ENCODE results near the gene ECD. TPM values are rescaled to one million over a fixed set of nuclear protein-coding genes. Genes with fewer than 3 reads are reported as not detected.
A peak's percentile ranks its signal among the peaks of the same experiment; 100 is the strongest.

Gene ECD
- total RNA-seq, result 39.1 TPM

- peak; percentile 95 for DNase-seq (ENCODE audit: low spot score)
These were observed at the start of gene ECD, which contains the start of gene FAM149B1 for GRCh38 chr10:73167783-73168464. ECD (minus strand) TSS chr10:73168008; CDS start chr10:73163937, 4,071 bp downstream. FAM149B1 (plus strand) TSS chr10:73168119; CDS start chr10:73168340, 221 bp downstream.

DNA sequence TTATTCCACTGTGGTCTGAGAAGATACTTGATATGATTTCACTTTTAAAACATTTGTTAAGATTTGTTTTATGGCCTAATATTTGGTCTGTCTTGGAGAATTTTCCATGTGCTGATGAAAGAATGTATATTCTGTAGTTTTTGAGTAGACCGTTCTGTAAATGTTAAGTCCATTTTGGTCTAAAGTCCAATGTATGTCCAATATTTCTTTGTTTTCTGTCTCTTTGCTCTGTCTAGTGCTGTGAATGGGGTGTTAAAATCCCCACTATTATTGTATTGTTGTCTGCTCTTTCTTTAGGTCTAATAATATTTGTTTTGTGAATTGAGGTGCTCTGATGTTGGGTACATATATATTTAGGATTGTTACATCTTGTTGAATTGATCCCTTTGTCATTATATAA lies 47.9 kb upstream of the ECD start:
- DNase-seq (ENCODE audit: low spot score), result no peak

DNA sequence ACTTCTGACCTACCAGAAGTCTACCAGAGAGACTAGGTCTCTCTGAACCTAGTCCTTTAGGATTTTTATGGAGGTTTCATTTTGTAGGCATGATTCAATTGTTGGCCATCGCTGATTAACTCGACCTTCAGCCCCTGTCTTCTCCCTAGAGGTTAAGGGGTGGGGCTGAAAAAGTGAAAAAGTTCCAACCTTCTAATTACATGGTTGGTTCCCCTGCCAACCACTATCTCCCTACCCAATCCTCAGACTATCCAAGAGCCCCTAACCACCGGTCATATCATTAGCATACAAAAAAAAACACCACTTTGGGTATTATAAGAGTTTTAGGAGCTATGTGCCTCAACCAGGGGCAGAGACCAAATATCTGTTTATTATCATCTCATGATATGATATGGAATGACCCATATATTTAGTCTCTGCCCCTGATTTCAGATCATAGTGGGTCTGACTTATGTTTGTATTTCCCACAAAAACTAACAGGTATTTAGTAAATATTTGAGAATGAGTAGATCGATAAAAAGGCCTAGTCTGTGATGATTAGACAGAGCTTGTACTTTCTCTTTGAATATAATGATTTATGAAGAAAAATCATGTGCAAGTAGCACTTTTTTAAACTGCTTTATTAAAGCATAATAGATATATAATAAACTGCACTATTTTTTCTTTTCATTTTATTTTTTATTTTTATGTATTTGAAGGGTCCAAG lies 43.5 kb upstream of the ECD start:
- no peak for DNase-seq (ENCODE audit: low spot score)

GRCh38 chr10:73210395-73211105 lies 42.7 kb upstream of the ECD start:
- no peak for DNase-seq (ENCODE audit: low spot score)

- no peak for DNase-seq (ENCODE audit: low spot score)
These were observed 41.9 kb upstream of the ECD start for GRCh38 chr10:73209705-73210104.

DNA sequence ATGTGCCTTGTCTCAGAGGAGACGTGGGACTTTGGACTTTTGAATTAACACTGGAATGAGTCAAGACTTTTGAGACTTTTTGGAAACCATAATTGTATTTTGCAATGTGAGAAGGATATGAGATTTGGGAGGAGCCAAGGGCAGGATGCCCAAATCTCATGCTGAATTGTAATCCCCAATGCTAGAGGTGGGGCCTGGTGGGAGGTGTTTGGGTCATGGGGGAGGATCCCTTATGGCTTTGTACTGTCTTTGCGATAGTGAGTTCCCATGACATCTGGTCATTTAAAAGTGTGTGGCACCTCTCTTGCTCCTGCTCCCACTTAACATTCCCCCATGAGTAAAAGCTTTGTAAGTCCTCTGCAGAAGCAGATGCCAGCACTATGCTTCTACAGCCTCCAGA lies 40.1 kb upstream of the ECD start:
- no peak for DNase-seq (ENCODE audit: low spot score)

DNA sequence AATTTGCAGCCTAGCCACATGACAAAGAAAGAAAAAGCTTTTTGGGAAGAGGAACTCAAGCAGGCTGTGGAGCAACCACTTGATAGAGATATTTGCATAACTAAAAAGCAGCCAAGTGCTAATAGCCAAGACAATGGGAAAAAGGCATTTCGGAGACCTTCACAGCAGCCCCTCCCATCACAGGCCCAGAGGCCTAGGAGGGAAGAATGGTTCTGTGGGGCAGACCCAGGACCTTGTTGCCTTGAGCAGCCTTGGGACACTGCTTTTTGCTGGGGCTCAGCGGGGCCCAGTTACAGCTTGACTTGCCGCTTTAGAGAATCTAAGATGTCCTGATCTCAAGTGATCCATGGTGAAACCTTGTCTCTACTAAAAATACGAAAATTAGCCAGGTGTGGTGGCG lies 38.6 kb upstream of the ECD start:
- DNase-seq (ENCODE audit: low spot score), result no peak

DNA sequence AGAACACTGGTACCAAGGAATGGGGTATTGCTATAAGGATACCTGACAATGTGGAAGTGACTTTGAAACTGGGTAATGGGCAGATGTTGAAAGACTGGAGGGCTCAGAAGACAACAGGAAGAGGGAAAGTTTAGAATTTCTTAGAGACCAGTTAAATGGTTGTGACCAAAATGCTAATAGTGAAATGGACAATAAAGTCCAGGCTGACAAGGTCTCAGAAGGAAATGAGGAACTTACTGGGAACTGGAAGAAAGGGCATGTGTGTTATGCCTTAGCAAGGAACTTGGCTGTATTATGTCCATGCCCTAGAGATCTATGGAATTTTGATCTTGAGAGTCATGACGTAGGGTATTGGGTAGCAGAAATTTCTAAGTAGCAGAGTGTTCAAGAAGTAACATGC lies 38.1 kb upstream of the ECD start:
- DNase-seq (ENCODE audit: low spot score), result no peak

DNA sequence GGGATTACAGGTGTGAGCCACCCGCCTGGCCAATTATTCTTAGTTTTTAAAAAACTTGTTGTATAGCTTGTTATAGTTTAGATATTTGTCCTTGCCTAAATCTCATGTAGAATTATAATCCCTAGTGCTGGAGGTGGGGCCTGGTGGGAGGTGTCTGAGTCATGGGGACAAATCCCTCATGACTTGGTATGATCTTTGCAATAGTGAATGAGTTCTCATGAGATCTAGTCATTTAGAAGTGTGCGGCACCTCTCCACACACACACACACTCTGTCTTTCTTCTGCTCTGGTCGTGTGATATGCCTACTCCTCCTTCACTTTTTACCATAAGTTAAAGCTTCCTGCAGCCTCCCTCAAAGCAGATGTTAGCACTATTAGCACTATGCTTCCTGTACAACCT lies 37.3 kb upstream of the ECD start:
- no peak for DNase-seq (ENCODE audit: low spot score)

DNA sequence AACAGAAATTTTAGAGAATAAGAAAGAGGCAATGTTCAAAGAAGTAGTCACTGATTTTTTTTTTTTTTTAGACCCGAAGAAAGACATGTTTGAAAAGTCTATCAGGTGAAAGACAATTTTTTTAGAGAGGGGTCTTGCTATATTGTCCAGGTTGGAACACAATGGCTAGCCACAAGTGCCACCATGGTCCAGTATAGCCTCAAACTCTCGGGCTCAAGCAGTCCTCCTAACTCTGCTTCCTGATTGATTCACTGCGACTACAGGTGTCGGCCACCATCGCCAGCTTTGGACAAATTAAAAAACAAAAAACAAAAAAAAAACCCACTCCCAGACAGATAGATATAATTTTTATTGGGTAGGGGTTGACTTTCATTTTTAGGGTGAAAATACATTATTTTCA lies 22.4 kb upstream of the ECD start:
- DNase-seq (ENCODE audit: low spot score), result no peak

GRCh38 chr10:73186266-73186665 lies 18.5 kb upstream of the ECD start:
- DNase-seq (ENCODE audit: low spot score), result no peak

- no peak for DNase-seq (ENCODE audit: low spot score)
These were observed 16.0 kb upstream of the ECD start for GRCh38 chr10:73183667-73184281.

DNA sequence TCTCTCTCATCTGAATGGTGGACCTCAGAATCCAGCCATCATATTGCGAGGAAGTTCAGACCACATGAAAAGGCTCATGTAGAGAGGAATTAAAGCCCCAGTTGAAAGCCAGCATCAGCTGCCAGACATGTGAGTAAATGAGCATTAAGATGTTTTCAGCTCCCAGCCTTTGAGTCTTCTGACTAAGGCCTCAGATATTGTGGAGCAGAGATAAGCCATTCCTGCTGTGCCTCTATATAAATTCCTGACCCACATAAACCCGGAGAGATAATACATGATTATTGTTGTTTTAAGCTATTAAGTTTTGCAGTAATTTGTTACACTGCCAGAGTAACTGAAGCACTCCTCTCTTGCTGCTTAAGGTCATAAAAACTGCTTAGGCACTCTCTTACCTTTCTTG lies 14.8 kb upstream of the ECD start:
- no peak for DNase-seq (ENCODE audit: low spot score)

DNA sequence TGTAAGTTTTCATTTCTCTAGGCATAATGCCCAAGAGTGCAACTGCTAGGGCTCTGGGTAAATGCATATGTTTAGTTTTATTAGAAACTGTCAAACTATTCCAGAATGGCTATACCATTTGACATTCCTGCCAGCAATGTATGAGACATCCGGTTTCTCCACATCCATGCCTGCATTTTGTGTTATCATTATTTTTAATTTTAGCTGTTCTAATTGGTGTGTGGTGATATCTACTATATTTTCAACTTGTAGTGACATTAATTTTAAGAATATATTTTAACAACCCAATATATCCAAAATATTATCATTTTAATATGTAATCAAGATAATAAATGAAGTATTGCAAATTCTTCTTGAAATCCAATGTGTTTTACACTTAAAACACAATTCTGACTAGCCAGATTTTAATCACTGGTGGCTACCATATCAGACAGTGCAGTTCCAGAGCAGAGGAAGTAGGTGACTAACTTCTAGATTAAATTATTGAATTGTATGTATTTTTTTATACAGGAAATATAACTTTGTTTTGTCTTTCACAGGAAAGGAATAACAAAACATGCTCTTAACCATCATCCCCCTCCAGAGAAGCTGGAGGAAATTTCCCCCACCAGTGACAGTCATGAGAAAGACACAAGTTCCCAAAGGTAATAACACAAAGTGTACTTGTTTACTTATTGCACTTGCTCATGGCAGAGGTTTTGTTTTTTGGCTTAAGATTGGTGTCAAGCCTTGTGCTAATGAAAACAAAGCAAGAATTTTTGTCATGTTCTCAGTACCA lies 6.5 kb upstream of the ECD start:
- DNase-seq (ENCODE audit: low spot score), result no peak

DNA sequence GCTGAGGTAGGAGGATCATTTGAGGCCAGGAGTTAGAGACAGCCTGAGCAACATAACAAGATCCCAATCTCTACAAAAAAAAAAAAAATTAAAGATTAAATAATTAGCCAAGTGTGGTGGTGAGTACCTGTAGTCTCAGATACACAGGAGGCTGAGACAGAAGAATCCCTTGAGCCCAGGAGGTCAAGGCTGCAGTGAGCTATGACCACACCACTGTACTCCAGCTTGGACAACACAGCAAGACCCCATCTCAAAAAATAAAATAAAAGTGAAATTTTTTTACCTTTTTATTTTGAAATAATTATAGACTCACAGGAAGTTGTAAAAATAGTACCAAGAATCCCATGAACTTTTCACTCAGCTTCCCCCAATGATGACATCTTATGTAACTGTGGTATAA lies 5.1 kb upstream of the ECD start:
- DNase-seq (ENCODE audit: low spot score), result no peak

- DNase-seq (ENCODE audit: low spot score), result no peak
These were observed 1.5 kb upstream of the ECD start for GRCh38 chr10:73169320-73169719.

DNA sequence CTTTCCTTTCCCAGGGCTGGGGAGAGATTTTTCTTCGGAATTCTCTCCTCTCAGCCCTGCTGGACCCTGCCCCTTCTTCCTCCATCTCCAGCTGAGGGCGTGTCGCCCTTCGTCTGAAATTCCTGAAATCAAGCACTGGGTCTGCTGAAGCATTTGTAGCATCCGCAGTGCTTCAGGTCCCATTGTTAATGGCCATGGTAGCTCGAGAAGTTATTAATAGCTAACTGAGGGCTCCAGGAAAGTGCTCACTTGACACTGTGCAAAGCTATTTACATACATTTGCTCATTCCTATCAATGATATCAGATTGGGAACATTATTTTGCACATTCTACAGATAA lies 626 bp upstream of the ECD start:
- no peak for DNase-seq (ENCODE audit: low spot score)

DNA sequence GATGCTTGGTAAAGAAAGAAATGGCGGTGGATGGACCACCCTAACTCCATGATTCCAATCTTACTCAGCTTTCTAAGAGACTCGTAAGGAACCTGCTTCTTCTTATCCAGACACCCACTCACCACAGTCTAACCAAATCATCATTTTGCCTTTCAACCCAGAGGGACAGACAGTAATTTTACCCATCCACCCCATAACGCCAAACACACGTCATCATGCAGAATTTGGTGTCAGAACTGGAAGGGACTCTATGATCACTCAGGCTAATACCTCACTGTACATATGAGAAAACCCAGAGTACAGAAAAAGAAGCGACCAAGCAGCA lies 388 bp downstream of the ECD start:
- no peak for DNase-seq (ENCODE audit: low spot score)

DNA sequence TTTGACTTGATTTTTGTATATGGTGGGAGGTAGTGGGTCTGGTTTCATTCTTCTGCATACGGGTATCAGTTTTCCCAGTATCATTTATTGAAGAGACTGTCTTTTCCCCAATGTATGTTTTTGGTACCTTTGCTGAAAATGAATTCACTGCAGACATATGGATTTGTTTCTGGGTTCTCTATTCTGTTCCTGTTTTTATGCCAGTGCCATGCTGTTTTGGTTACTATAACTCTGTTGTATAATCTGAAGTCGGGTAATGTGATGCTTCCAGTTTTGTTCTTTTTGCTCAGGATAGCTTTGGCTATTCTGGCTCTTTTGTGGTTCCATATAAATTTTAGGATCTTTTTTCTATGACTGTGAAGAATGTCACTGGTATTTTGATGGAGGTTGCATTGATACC lies 836 bp downstream of the ECD start:
- DNase-seq (ENCODE audit: low spot score), result no peak

DNA sequence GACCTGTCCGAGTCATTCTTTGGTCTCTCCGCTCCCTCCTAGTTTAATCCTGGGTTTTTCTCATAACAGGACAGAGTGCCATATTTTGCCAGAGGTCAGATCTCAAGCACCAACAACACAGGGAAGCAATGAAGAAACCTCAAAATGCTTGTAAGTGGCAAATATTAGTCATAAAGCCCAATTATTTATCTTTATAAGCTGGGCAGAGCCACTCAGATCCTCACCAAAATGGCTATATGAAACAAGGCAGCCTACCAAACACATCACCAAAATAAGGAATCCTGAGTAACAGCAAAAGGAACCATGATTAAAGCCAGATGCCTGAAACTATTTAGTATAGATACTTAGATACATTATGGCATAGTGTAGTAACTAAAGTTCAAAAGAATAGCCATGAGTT lies 4.7 kb downstream of the ECD start:
- no peak for DNase-seq (ENCODE audit: low spot score)

GRCh38 chr10:73161662-73162061 lies 6.1 kb downstream of the ECD start:
- no peak for DNase-seq (ENCODE audit: low spot score)

DNA sequence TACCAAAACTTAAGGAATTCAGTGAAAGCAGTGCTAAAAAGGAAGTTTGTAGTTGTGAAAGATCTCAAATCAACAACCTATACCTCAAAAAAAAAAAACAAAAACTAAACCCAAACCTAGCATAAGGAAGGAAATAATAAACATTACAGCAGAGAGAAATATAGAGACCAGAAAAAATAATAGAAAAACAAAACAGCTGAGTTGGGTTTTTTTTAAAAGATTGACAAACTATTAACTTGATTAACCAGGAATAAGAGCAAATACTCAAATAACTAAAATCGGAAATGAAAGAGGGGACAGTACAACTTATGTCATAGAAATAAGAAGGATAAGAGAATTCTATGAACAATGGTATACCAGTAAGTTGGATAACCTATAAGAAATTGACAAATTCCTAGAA lies 6.7 kb downstream of the ECD start:
- no peak for DNase-seq (ENCODE audit: low spot score)

Measured in ureter (tissue), 1 donor.